HepG2 (cell line): ENCODE data around the gene SLC13A5. TPM values are rescaled to one million over a fixed set of nuclear protein-coding genes. Genes with fewer than 3 reads are reported as not detected.

ENCODE experiments used
- BRD4 ChIP-seq: sonication (generic); formaldehyde crosslinking; IDR thresholded peaks from 2 replicates; pipeline ENCODE4 v1.4.0; 2020; ENCODE audit warnings: missing genetic modification reagents
- CEBPZ ChIP-seq: IDR thresholded peaks from 2 replicates; pipeline ENCODE4 v1.6.1; 2012; ENCODE audit warnings: low read length, improper control_type of control experiment
- DNMT1 ChIP-seq: sonication (generic); formaldehyde crosslinking; IDR thresholded peaks from 2 replicates; pipeline ENCODE4 v1.5.1; 2020; ENCODE audit warnings: mild to moderate bottlenecking, missing genetic modification reagents
- EEA1 ChIP-seq: sonication (generic); formaldehyde crosslinking; IDR thresholded peaks from 2 replicates; pipeline ENCODE4 v1.5.1; 2020; ENCODE audit warnings: mild to moderate bottlenecking, missing genetic modification reagents, borderline replicate concordance
- HINFP ChIP-seq: sonication (generic); formaldehyde crosslinking; IDR thresholded peaks from 2 replicates; pipeline ENCODE4 v1.4.0; 2020; ENCODE audit warnings: low read depth, mild to moderate bottlenecking, missing genetic modification reagents
- HOXA3 ChIP-seq: sonication (generic); formaldehyde crosslinking; IDR thresholded peaks from 2 replicates; pipeline ENCODE4 v1.5.0; 2020; ENCODE audit warnings: missing genetic modification reagents
- LBX2 ChIP-seq: sonication (generic); formaldehyde crosslinking; IDR thresholded peaks from 2 replicates; pipeline ENCODE4 v1.5.0; 2020; ENCODE audit warnings: missing genetic modification reagents, mild to moderate bottlenecking, borderline replicate concordance
- MAX ChIP-seq: IDR thresholded peaks from 2 replicates; pipeline ENCODE4 v1.6.1; 2012; ENCODE audit warnings: inconsistent platforms
- NPAS2 ChIP-seq: sonication (generic); formaldehyde crosslinking; IDR thresholded peaks from 2 replicates; pipeline ENCODE4 v1.8.0; 2022; ENCODE audit warnings: mild to moderate bottlenecking, missing genetic modification reagents, borderline replicate concordance
- RCOR2 ChIP-seq: IDR thresholded peaks from 2 replicates; pipeline ENCODE4 v1.6.1; 2016; ENCODE audit warnings: missing biosample characterization, missing genetic modification reagents
- SP2 ChIP-seq: sonication (generic); formaldehyde crosslinking; IDR thresholded peaks from 2 replicates; pipeline ENCODE4 v1.5.1; 2020; ENCODE audit warnings: mild to moderate bottlenecking, missing genetic modification reagents
- TARDBP ChIP-seq: sonication (generic); formaldehyde crosslinking; IDR thresholded peaks from 2 replicates; pipeline ENCODE4 v1.8.0; 2022; ENCODE audit warnings: mild to moderate bottlenecking, missing genetic modification reagents
- TFAP4 ChIP-seq: sonication (generic); IDR thresholded peaks from 2 replicates; pipeline ENCODE4 v1.6.1; 2016; ENCODE audit warnings: low read depth, borderline replicate concordance
- UBTF ChIP-seq: sonication (generic); formaldehyde crosslinking; IDR thresholded peaks from 2 replicates; pipeline ENCODE4 v1.4.0; 2020; ENCODE audit warnings: mild to moderate bottlenecking, missing genetic modification reagents
- ZBTB38 ChIP-seq: sonication (generic); formaldehyde crosslinking; IDR thresholded peaks from 2 replicates; pipeline ENCODE4 v1.5.1; 2020; ENCODE audit warnings: mild to moderate bottlenecking, missing genetic modification reagents
- ZNF264 ChIP-seq: sonication (generic); formaldehyde crosslinking; IDR thresholded peaks from 2 replicates; pipeline ENCODE4 v1.4.0; 2020; ENCODE audit warnings: missing genetic modification reagents
- ZNF326 ChIP-seq: sonication (generic); formaldehyde crosslinking; IDR thresholded peaks from 2 replicates; pipeline ENCODE4 v1.4.0; 2020; ENCODE audit warnings: missing genetic modification reagents, borderline replicate concordance
- ZNF704 ChIP-seq: sonication (generic); formaldehyde crosslinking; IDR thresholded peaks from 2 replicates; pipeline ENCODE4 v1.8.1; 2023; ENCODE audit warnings: mild to moderate bottlenecking, inconsistent platforms, moderate library complexity, missing genetic modification reagents, borderline replicate concordance
- ZNF713 ChIP-seq: sonication (generic); formaldehyde crosslinking; IDR thresholded peaks from 2 replicates; pipeline ENCODE4 v1.4.0; 2020; ENCODE audit warnings: mild to moderate bottlenecking, missing genetic modification reagents
- ZNF780A ChIP-seq: sonication (generic); formaldehyde crosslinking; IDR thresholded peaks from 2 replicates; pipeline ENCODE4 v1.8.0; 2022; ENCODE audit warnings: mild to moderate bottlenecking, missing genetic modification reagents, moderate library complexity
- polyA plus RNA-seq, 8 experiments: library from polyadenylated mRNA; depleted of rRNA in 3 of 8; stranded (reverse) in 7 of 8; unstranded in 1 of 8; fragments of >200 nt; fragmentation: Illumina TruSeq in 4 of 8; extraction: Trizol in 4 of 8; gene quantifications; 2 replicates each; pipeline versions ENCODE4 v1.2.1 to v1.2.3, GENCODE V29; 2011 to 2016; ENCODE audit warnings: low read depth in 4 of 8, missing spikeins in 1 of 8, mixed read lengths in 1 of 8; ENCODE audit not compliant: insufficient read depth in 1 of 8
- total RNA-seq, 5 experiments: library from RNA; depleted of rRNA; stranded (reverse); fragments of >200 nt; fragmentation: Illumina TruSeq; extraction: Trizol; gene quantifications; 2 replicates each; pipeline ENCODE4 v1.2.3, GENCODE V29; 2016; ENCODE audit warnings: low read depth in 1 of 5

SLC13A5 gene
- total and polyA plus RNA-seq, 2 of the 13 experiments (the other 11 are each of a cell fraction or from before 2014, with no cell fraction given), result 42.8 to 310 TPM

GRCh38 chr17:6708357-6708961 lies 4.7 kb downstream of the SLC13A5 start (continued):
- TF ChIP-seq CEBPZ (no peak), MAX (peak; percentile 36; the same call in 1 of the 2 replicates), ZNF704 (CRISPR knock-in tag) (no peak), DNMT1 (CRISPR knock-in tag) (no peak), RCOR2 (CRISPR knock-in tag) (no peak), SP2 (CRISPR knock-in tag) (no peak), ZNF780A (CRISPR knock-in tag) (no peak), LBX2 (CRISPR knock-in tag) (no peak), ZNF326 (CRISPR knock-in tag) (peak; percentile 84; the same call in 1 of the 2 replicates), BRD4 (no peak), NPAS2 (CRISPR knock-in tag) (no peak), HINFP (CRISPR knock-in tag) (no peak), TFAP4 (no peak), EEA1 (CRISPR knock-in tag) (no peak), UBTF (no peak), HOXA3 (CRISPR knock-in tag) (peak; percentile 43; the same call in 1 of the 2 replicates), TARDBP (no peak; the same call in 1 of the 2 replicates), ZNF264 (CRISPR knock-in tag) (no peak), ZNF713 (CRISPR knock-in tag) (no peak), ZBTB38 (peak; percentile 89)
